ENCODE results near the gene SSH3. TPM values are rescaled to one million over a fixed set of nuclear protein-coding genes. Genes with fewer than 3 reads are reported as not detected.

Gene SSH3
- total and polyA plus RNA-seq, 4 donors, result 4.8 to 10.4 (median 8.1) TPM

- no peak overlapping the region for H3K27ac ChIP-seq (ENCODE audit: low read depth in 1 of 2, low read length in 2 of 2)
- no peak overlapping the region for H3K9ac ChIP-seq (ENCODE audit: low read depth in 1 of 2, low read length in 2 of 2)
- no peak overlapping the region for H3K4me3 ChIP-seq (ENCODE audit: low read depth in 1 of 3, low read length in 3 of 3)
- WGBS, result 96% methylated on average over 13 of the region's 13 CpGs
- no peak for DNase-seq (ENCODE audit: low spot score)
- TF ChIP-seq REST (IDR thresholded peaks at IDR 0.05) (no peak), HNF4G (IDR thresholded peaks at IDR 0.05) (no peak)
- H3K9me3 ChIP-seq (ENCODE audit: control insufficient read depth in 4 of 4, low read length in 3 of 4), result no peaks in the 10 kb centered on the region
- H3K36me3 ChIP-seq (ENCODE audit: control insufficient read depth in 4 of 4, insufficient read depth in 3 of 4, low read depth in 1 of 4, low read length in 3 of 4), result peaks cover 5 to 16% (median 8%) of the 10 kb centered on the region in 4 donors
- peaks cover 13 to 35% (median 20%) of the 10 kb centered on the region in 4 donors for H3K4me1 ChIP-seq (ENCODE audit: control insufficient read depth in 4 of 4, insufficient read depth in 4 of 4, low read length in 3 of 4)
- no peaks in the 10 kb centered on the region for H3K27me3 ChIP-seq (ENCODE audit: control insufficient read depth in 4 of 4, insufficient read depth in 4 of 4, low read length in 3 of 4)
Measured at GRCh38 chr11:67300256-67300755, 3.0 kb upstream of the SSH3 start.

- TF ChIP-seq HNF4G (IDR thresholded peaks at IDR 0.05) (no peak), ATF3 (IDR thresholded peaks at IDR 0.05) (no peak), SP1 (IDR thresholded peaks at IDR 0.05) (no peak), CTCF (IDR thresholded peaks at IDR 0.05; ENCODE audit: low read depth, low read length, missing input control) (no peak), ZBTB33 (IDR thresholded peaks at IDR 0.05) (no peak), NR2F2 (IDR thresholded peaks at IDR 0.05) (no peak), JUND (IDR thresholded peaks at IDR 0.05) (no peak), REST (IDR thresholded peaks at IDR 0.05) (no peak), YY1 (IDR thresholded peaks at IDR 0.05) (no peak), MAX (IDR thresholded peaks at IDR 0.05) (no peak), FOXA2 (IDR thresholded peaks at IDR 0.05) (no peak), HNF4A (conservative IDR thresholded peaks at IDR 0.05) (no peak), FOXA1 (IDR thresholded peaks at IDR 0.05) (no peak), TAF1 (conservative IDR thresholded peaks at IDR 0.05) (no peak), RAD21 (IDR thresholded peaks at IDR 0.05) (no peak), RXRA (IDR thresholded peaks at IDR 0.05) (no peak), EGR1 (IDR thresholded peaks at IDR 0.05; ENCODE audit: low read depth in 2 of 2) (no peak), GABPA (IDR thresholded peaks at IDR 0.05 in 1 of 2, conservative IDR thresholded peaks at IDR 0.05 in 1 of 2) (no peak)
- DNase-seq (ENCODE audit: low spot score), result no peak
- Histone ChIP-seq H3K4me3 (ENCODE audit: low read depth in 1 of 3, low read length in 3 of 3) (no peak overlapping the region), H3K36me3 (ENCODE audit: control insufficient read depth in 4 of 4, insufficient read depth in 3 of 4, low read depth in 1 of 4, low read length in 3 of 4) (peaks cover 5 to 16% (median 8%) of the 10 kb centered on the region in 4 donors), H3K9ac (ENCODE audit: low read depth in 1 of 2, low read length in 2 of 2) (no peak overlapping the region), H3K4me1 (ENCODE audit: control insufficient read depth in 4 of 4, insufficient read depth in 4 of 4, low read length in 3 of 4) (peaks cover 13 to 35% (median 20%) of the 10 kb centered on the region in 4 donors), H3K9me3 (ENCODE audit: control insufficient read depth in 4 of 4, low read length in 3 of 4) (no peaks in the 10 kb centered on the region), H3K27ac (ENCODE audit: low read depth in 1 of 2, low read length in 2 of 2) (no peak overlapping the region), H3K27me3 (ENCODE audit: control insufficient read depth in 4 of 4, insufficient read depth in 4 of 4, low read length in 3 of 4) (no peaks in the 10 kb centered on the region)
- 96% methylated on average over 22 of the region's 22 CpGs for WGBS
Measured at GRCh38 chr11:67300756-67301312, 2.5 kb upstream of the SSH3 start.

Data from liver (tissue), 9 donors.